ENCODE results near the gene REPS2. TPM values are rescaled to one million over a fixed set of nuclear protein-coding genes. Genes with fewer than 3 reads are reported as not detected.
"Not testable (repeated sequence)": the region's sequence is repeated elsewhere in the genome, so short reads cannot be mapped to it uniquely, and the experiment has no call there.

REPS2 gene
- total RNA-seq, 1 donor from 2014 or later: 18.9 TPM

DNA sequence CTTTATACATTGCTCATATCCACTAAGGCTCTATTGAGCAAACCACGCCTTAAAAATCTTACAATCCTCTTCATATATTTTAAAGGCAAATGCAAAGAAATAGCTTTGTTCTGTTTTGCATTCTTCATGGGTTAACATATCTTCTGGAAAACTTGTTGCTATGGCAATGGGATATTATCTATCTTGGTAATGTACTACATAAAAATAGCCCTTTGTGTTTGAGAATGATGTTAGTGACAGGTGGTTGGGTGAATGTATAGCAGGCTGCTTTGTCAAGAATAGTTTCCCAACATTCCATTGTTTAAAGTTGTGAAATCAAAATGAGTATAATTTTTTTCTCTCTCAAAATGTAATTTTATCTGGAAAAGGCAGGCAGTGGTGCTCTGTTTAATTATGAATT lies 16.8 kb downstream of the REPS2 start:
- Histone ChIP-seq H3K4me1 (no peaks in the 10 kb centered on the region), H3K9me3 (no peaks in the 10 kb centered on the region), H3K36me3 (no peaks in the 10 kb centered on the region), H3K27me3 (no peaks in the 10 kb centered on the region), H3K4me3 (no peak overlapping the region), H3K27ac (no peak overlapping the region)
- TF ChIP-seq, protein P1, sequence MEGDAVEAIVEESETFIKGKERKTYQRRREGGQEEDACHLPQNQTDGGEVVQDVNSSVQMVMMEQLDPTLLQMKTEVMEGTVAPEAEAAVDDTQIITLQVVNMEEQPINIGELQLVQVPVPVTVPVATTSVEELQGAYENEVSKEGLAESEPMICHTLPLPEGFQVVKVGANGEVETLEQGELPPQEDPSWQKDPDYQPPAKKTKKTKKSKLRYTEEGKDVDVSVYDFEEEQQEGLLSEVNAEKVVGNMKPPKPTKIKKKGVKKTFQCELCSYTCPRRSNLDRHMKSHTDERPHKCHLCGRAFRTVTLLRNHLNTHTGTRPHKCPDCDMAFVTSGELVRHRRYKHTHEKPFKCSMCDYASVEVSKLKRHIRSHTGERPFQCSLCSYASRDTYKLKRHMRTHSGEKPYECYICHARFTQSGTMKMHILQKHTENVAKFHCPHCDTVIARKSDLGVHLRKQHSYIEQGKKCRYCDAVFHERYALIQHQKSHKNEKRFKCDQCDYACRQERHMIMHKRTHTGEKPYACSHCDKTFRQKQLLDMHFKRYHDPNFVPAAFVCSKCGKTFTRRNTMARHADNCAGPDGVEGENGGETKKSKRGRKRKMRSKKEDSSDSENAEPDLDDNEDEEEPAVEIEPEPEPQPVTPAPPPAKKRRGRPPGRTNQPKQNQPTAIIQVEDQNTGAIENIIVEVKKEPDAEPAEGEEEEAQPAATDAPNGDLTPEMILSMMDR (IDR thresholded peaks at IDR 0.05): no peak
- intact Hi-C loops (cut with DNase I): no loop called here
- ATAC-seq: no peak
- no peak for DNase-seq

DNA sequence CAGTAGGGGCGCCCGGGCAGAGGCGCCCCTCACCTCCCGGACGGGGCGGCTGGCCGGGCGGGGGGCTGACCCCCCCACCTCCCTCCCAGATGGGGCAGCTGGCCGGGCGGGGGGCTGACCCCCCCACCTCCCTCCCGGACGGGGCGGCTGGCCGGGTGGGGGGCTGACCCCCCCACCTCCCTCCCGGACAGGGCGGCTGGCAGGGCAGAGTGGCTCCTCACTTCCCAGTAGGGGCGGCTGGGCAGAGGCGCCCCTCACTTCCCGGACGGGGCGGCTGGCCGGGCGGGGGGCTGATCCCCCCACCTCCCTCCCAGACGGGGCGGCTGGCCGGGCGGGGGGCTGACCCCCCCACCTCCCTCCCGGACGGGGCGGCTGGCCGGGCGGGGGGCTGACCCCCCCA lies 18.5 kb downstream of the REPS2 start:
- ATAC-seq; intact Hi-C loops (cut with DNase I): not testable (repeated sequence)

DNA sequence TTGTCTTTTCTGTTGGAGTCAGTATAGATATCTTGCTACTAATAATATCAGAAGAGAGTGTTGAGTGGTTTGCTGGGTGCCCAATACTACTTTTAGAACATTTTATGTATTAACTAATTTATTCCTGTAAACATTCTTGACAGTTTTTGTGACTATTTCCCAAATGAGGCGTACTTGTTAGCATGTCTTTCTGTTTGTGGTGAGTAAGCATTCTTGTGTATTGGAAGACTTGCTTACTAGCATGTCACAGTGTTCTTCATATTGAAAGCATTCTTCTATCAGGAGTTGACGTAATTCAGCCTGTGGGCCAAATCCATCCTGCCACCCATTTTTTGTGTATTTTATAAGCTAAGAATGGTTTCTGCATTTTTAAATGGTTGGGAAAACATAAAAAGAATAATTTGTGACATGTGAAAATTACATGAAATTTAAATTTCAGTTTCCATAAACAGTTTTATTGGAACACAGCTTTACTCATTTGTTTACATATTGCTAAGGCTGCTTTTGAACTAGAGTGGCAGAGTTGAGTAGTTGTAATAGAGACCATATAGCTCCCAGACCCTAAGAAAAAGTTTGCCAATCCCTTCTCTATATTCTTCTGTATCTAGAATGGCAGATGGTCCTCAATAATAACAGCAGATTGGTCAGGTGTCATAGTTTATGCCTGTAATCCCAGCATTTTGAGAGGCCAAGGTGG lies 20.4 kb downstream of the REPS2 start:
- Histone ChIP-seq H3K4me3 (no peak overlapping the region), H3K27me3 (no peaks in the 10 kb centered on the region), H3K27ac (no peak overlapping the region), H3K4me1 (no peaks in the 10 kb centered on the region), H3K9me3 (no peaks in the 10 kb centered on the region), H3K36me3 (no peaks in the 10 kb centered on the region)
- DNase-seq (no peak), ATAC-seq (no peak)
- TF ChIP-seq, protein P1 (IDR thresholded peaks at IDR 0.05): no peak
- intact Hi-C loops (cut with DNase I): no loop called here

More for the DNA sequence above, 18.5 kb downstream of the REPS2 start:
- DNase-seq, H3K4me3 ChIP-seq, H3K4me1 ChIP-seq, H3K9me3 ChIP-seq, H3K36me3 ChIP-seq, H3K27me3 ChIP-seq, H3K27ac ChIP-seq: not testable (repeated sequence)

DNA sequence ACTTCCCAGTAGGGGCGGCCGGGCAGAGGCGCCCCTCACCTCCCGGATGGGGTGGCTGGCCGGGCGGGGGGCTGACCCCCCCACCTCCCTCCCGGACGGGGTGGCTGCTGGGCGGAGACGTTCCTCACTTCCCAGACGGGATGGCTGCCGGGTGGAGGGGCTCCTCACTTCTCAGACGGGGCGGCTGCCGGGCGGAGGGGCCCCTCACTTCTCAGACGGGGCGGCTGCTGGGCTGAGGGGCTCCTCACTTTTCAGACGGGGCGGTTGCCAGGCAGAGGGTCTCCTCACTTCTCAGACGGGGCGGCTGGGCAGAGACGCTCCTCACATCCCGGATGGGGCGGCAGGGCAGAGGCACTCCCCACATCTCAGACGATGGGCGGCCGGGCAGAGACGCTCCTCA lies 22.3 kb downstream of the REPS2 start:
- H3K27ac ChIP-seq; ATAC-seq; H3K4me3 ChIP-seq; H3K27me3 ChIP-seq; H3K9me3 ChIP-seq; intact Hi-C loops (cut with DNase I); DNase-seq; H3K4me1 ChIP-seq; H3K36me3 ChIP-seq: not testable (repeated sequence)

DNA sequence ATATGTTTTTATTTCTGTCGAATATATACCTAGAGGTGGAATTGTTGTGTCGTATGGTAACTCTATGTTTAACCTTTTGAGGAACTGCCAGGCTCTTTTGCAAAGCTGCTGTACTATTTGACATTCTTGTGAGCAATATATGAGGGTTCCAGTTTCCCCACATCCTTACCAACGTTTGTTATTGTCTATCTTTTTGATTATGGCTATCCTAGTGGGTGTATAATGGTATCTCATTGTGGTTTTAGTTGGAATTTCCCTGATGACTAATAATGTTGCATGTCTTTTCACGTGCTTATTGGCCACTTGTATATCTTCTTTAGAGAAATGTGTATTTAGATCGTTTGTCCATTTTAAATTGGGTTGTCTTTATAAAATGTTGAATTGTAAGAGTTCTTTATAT lies 24.5 kb downstream of the REPS2 start:
- Histone ChIP-seq H3K27ac (no peak overlapping the region), H3K4me3 (no peak overlapping the region), H3K9me3 (no peaks in the 10 kb centered on the region), H3K27me3 (no peaks in the 10 kb centered on the region), H3K4me1 (no peaks in the 10 kb centered on the region), H3K36me3 (no peaks in the 10 kb centered on the region)
- TF ChIP-seq, protein P1 (IDR thresholded peaks at IDR 0.05): no peak
- no peak for DNase-seq
- intact Hi-C loops (cut with DNase I): no loop called here
- ATAC-seq: no peak

DNA sequence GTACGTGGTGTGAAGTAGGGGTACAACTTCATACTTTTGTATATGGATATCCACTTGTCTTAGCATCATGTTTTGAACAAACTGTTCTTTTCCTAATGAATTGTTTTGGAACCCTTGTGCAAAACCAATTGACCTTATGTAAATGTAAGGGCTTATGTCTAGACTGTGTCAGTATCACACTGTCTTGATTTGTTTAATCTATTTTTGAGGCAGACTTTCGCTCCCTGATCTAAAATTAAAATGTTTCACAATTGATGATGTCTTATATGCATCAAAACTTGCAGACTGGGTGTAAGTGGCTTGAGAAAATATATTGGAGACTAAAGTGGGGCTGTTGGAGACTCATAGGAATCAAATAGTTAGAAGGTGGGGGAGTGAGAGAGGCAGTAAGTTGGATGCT lies 25.2 kb downstream of the REPS2 start:
- no peaks in the 10 kb centered on the region for H3K9me3 ChIP-seq
- H3K27me3 ChIP-seq: no peaks in the 10 kb centered on the region
- TF ChIP-seq, protein P1 (IDR thresholded peaks at IDR 0.05): no peak
- no peaks in the 10 kb centered on the region for H3K4me1 ChIP-seq
- DNase-seq (no peak), ATAC-seq (no peak)
- no peaks in the 10 kb centered on the region for H3K36me3 ChIP-seq
- no peak overlapping the region for H3K4me3 ChIP-seq
- no peak overlapping the region for H3K27ac ChIP-seq
- intact Hi-C loops (cut with DNase I): no loop called here

DNA sequence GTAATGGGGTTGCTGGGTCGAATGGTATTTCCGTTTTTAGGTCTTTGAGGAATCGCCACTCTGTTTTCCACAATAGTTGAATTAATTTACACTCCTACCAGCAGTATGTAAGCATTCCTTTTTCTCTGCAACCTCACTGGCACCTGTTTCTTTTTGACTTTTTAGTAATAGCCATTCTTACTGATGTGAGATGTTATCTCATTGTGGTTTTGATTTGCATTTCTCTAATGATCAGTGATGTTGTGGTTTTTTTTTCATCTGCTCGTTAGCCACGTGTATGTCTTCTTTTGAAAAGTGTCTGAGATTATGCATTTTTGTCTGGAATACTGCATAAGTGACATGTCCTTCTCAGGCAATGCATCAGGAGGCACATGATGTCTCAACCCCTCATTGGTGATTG lies 28.8 kb downstream of the REPS2 start:
- intact Hi-C loops (cut with DNase I): no loop called here
- Histone ChIP-seq H3K36me3 (no peaks in the 10 kb centered on the region), H3K4me3 (no peak overlapping the region), H3K4me1 (no peaks in the 10 kb centered on the region), H3K27ac (no peak overlapping the region), H3K9me3 (no peaks in the 10 kb centered on the region), H3K27me3 (no peaks in the 10 kb centered on the region)
- ATAC-seq (no peak), DNase-seq (no peak)
- TF ChIP-seq, protein P1 (IDR thresholded peaks at IDR 0.05): no peak
